WTC11 (cell line): ENCODE measurements around the gene GRIN2C. TPM values are rescaled to one million over a fixed set of nuclear protein-coding genes. Genes with fewer than 3 reads are reported as not detected.

Experiments
- ATAC-seq: fragments of 200-7000 bp; cut with Tn5 transposase; 2 replicates; pipeline ENCODE4 v1.10.0; 2021; ENCODE audit warnings: mild to moderate bottlenecking, moderate library complexity
- CTCF ChIA-PET: fragments of 300-600 bp; sonication (Branson Sonifier 250); formaldehyde crosslinking; loops from one replicate; lab custom pipeline; 2021; ENCODE audit warnings: antibody characterized with exemption; lab: Charles Lee
- POLR2A ChIA-PET: fragments of 350-600 bp; sonication (Branson Sonifier 250); formaldehyde crosslinking; loops from one replicate; lab custom pipeline; 2021; ENCODE audit warnings: antibody characterized with exemption; lab: Charles Lee
- DNase-seq: peaks from one replicate; pipeline ENCODE4 v3.0.0; 2021; ENCODE audit warnings: low spot score
- H3K27ac Mint-ChIP-seq: 2 replicates; pipeline ENCODE4 v1.8.0; 2021; ENCODE audit warnings: mixed read lengths
- H3K27me3 Mint-ChIP-seq: 2 replicates; pipeline ENCODE4 v1.8.0; 2021; ENCODE audit warnings: low read depth, mild to moderate bottlenecking, moderate library complexity, mixed read lengths
- H3K36me3 Mint-ChIP-seq: 2 replicates; pipeline ENCODE4 v1.8.0; 2021; ENCODE audit warnings: mixed read lengths
- H3K4me1 Mint-ChIP-seq: 2 replicates; pipeline ENCODE4 v1.8.0; 2022; ENCODE audit warnings: mixed read lengths
- H3K4me3 Mint-ChIP-seq: 2 replicates; pipeline ENCODE4 v1.8.0; 2021; ENCODE audit warnings: mild to moderate bottlenecking, moderate library complexity, mixed read lengths
- H3K9me3 Mint-ChIP-seq: 2 replicates; pipeline ENCODE4 v1.8.0; 2021; ENCODE audit warnings: mixed read lengths
- FOXJ3 ChIP-seq: sonication (generic); formaldehyde crosslinking; IDR thresholded peaks from 2 replicates; pipeline ENCODE4 v1.9.0; 2021; ENCODE audit warnings: missing genetic modification reagents, mild to moderate bottlenecking, borderline replicate concordance
- KAT7 ChIP-seq: sonication (generic); formaldehyde crosslinking; IDR thresholded peaks from 2 replicates; pipeline ENCODE4 v1.8.1; 2023; ENCODE audit warnings: missing genetic modification reagents, mild to moderate bottlenecking, borderline replicate concordance
- RORB ChIP-seq: fragments of 250-450 bp; sonication (Bioruptor Pico); IDR thresholded peaks from 2 replicates; pipeline ENCODE4 v1.9.0; 2021; ENCODE audit warnings: mild to moderate bottlenecking
- SP1 ChIP-seq: sonication (generic); formaldehyde crosslinking; conservative IDR thresholded peaks from 2 replicates; pipeline ENCODE4 v1.8.1; 2022; ENCODE audit warnings: missing genetic modification reagents
- TEAD1 ChIP-seq: sonication (generic); formaldehyde crosslinking; IDR thresholded peaks from 2 replicates; pipeline ENCODE4 v1.8.0; 2022; ENCODE audit warnings: mild to moderate bottlenecking, missing genetic modification reagents
- total RNA-seq: library from RNA; stranded (reverse); gene quantifications from 3 replicates; pipeline ENCODE4 v1.2.3, GENCODE V29; 2021
- TF ChIP-seq, protein P1 (sequence below): sonication (generic); formaldehyde crosslinking; IDR thresholded peaks from 2 replicates; pipeline ENCODE4 v1.8.0; 2023; ENCODE audit warnings: missing genetic modification reagents
- TF ChIP-seq, protein P2 (sequence below): sonication (generic); formaldehyde crosslinking; IDR thresholded peaks from 2 replicates; pipeline ENCODE4 v1.8.1; 2023; ENCODE audit warnings: mild to moderate bottlenecking, missing genetic modification reagents, moderate library complexity
- TF ChIP-seq, protein P3 (sequence below): sonication (generic); formaldehyde crosslinking; IDR thresholded peaks from 2 replicates; pipeline ENCODE4 v1.8.0; 2023; ENCODE audit warnings: missing genetic modification reagents, mild to moderate bottlenecking, borderline replicate concordance
- TF ChIP-seq, protein P4 (sequence below): sonication (generic); formaldehyde crosslinking; IDR thresholded peaks from 2 replicates; pipeline ENCODE4 v1.8.1; 2022; ENCODE audit warnings: missing genetic modification reagents, borderline replicate concordance
- TF ChIP-seq, protein P5 (sequence below): sonication (generic); formaldehyde crosslinking; IDR thresholded peaks from 2 replicates; pipeline ENCODE4 v1.8.1; 2022; ENCODE audit warnings: low read depth, mild to moderate bottlenecking, moderate library complexity, missing genetic modification reagents, borderline replicate concordance
- TF ChIP-seq, protein P6 (sequence below): sonication (generic); formaldehyde crosslinking; IDR thresholded peaks from 2 replicates; pipeline ENCODE4 v1.8.0; 2022; ENCODE audit warnings: mild to moderate bottlenecking, missing genetic modification reagents
- TF ChIP-seq, protein P7 (sequence below): sonication (generic); formaldehyde crosslinking; IDR thresholded peaks from 2 replicates; pipeline ENCODE4 v1.8.1; 2023; ENCODE audit warnings: mild to moderate bottlenecking, missing genetic modification reagents
- TF ChIP-seq, protein P8 (sequence below): fragments of 250-450 bp; sonication (Bioruptor Pico); IDR thresholded peaks from 2 replicates; pipeline ENCODE4 v1.9.0; 2021; ENCODE audit warnings: moderate library complexity, mild to moderate bottlenecking, inconsistent platforms, borderline replicate concordance

Gene GRIN2C
- total RNA-seq, 1 experiment from 2014 or later, result 0.31 TPM

DNA sequence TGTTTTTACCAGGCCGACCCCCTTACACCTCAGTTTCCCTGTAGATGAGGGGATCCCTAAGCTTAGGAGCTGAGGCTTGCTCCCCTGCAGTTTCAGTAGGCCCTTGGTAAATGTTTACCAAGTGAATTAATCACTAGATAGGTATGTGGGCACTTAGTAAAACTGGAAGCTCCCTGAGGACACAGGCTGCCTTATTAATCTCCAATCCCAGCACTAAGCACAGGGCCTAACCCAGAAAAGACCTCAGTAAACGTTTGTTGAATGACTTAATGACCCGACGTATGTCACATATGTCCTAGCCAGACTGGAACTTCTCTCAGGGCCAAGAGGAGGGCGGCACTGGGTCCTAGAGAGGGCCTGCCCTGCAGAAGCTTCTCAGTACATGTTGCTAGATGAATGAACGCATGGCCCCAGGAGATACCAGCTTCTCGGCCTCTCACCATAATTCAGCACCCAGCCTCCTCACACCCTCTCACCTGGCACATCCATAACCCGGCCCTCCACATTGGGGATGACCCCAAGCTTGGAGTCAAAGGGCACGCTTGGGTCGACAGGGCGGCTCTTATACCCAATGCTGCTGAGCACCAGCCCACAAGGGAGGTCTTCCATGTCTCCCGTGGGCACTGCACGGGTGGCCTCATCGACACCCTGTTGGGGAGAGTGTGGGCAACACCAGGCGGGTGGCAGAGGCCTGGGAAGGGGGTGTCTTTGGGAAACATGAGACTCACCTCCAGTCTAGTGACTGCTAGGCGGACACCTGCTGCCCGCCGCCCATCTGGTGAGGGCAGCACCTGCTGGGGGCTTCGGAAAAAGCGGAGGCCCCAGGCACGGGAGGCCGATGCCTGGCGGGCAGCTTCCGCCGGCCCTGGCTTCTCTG, 4.0 kb upstream of the GRIN2C start:
- POLR2A ChIA-PET, result interaction anchor here (2.2 kb wide), 1 partner anchor 10 kb away, joined by 8 read pairs; the partner anchor contains the start of gene FDXR
- Mint-ChIP-seq H3K4me1 (peaks cover 16% of the 10 kb centered on the region), H3K9me3 (no peaks in the 10 kb centered on the region), H3K36me3 (peaks cover 9% of the 10 kb centered on the region; the same call in 1 of the 2 replicates), H3K4me3 (no peak overlapping the region), H3K27ac (no peak overlapping the region)
- DNase-seq, result no peak
- CTCF ChIA-PET, result interaction anchor here (0.5 to 14.0 kb wide), 17 partner anchors 9 to 207 kb away, joined by 3 to 347 read pairs (median 15); partner anchors contain the start of genes FDXR and NAT9
- TF ChIP-seq, protein P1, sequence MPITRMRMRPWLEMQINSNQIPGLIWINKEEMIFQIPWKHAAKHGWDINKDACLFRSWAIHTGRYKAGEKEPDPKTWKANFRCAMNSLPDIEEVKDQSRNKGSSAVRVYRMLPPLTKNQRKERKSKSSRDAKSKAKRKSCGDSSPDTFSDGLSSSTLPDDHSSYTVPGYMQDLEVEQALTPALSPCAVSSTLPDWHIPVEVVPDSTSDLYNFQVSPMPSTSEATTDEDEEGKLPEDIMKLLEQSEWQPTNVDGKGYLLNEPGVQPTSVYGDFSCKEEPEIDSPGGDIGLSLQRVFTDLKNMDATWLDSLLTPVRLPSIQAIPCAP (CRISPR knock-in tag), result no peak
- TF ChIP-seq, protein P2, sequence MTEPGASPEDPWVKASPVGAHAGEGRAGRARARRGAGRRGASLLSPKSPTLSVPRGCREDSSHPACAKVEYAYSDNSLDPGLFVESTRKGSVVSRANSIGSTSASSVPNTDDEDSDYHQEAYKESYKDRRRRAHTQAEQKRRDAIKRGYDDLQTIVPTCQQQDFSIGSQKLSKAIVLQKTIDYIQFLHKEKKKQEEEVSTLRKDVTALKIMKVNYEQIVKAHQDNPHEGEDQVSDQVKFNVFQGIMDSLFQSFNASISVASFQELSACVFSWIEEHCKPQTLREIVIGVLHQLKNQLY, result no peak
- TF ChIP-seq SP1 (CRISPR knock-in tag) (no peak), TEAD1 (CRISPR knock-in tag) (no peak), FOXJ3 (CRISPR knock-in tag) (no peak), KAT7 (CRISPR knock-in tag) (no peak)
- TF ChIP-seq, protein P3, sequence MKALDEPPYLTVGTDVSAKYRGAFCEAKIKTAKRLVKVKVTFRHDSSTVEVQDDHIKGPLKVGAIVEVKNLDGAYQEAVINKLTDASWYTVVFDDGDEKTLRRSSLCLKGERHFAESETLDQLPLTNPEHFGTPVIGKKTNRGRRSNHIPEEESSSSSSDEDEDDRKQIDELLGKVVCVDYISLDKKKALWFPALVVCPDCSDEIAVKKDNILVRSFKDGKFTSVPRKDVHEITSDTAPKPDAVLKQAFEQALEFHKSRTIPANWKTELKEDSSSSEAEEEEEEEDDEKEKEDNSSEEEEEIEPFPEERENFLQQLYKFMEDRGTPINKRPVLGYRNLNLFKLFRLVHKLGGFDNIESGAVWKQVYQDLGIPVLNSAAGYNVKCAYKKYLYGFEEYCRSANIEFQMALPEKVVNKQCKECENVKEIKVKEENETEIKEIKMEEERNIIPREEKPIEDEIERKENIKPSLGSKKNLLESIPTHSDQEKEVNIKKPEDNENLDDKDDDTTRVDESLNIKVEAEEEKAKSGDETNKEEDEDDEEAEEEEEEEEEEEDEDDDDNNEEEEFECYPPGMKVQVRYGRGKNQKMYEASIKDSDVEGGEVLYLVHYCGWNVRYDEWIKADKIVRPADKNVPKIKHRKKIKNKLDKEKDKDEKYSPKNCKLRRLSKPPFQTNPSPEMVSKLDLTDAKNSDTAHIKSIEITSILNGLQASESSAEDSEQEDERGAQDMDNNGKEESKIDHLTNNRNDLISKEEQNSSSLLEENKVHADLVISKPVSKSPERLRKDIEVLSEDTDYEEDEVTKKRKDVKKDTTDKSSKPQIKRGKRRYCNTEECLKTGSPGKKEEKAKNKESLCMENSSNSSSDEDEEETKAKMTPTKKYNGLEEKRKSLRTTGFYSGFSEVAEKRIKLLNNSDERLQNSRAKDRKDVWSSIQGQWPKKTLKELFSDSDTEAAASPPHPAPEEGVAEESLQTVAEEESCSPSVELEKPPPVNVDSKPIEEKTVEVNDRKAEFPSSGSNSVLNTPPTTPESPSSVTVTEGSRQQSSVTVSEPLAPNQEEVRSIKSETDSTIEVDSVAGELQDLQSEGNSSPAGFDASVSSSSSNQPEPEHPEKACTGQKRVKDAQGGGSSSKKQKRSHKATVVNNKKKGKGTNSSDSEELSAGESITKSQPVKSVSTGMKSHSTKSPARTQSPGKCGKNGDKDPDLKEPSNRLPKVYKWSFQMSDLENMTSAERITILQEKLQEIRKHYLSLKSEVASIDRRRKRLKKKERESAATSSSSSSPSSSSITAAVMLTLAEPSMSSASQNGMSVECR (CRISPR knock-in tag), result no peak
- TF ChIP-seq, protein P4, sequence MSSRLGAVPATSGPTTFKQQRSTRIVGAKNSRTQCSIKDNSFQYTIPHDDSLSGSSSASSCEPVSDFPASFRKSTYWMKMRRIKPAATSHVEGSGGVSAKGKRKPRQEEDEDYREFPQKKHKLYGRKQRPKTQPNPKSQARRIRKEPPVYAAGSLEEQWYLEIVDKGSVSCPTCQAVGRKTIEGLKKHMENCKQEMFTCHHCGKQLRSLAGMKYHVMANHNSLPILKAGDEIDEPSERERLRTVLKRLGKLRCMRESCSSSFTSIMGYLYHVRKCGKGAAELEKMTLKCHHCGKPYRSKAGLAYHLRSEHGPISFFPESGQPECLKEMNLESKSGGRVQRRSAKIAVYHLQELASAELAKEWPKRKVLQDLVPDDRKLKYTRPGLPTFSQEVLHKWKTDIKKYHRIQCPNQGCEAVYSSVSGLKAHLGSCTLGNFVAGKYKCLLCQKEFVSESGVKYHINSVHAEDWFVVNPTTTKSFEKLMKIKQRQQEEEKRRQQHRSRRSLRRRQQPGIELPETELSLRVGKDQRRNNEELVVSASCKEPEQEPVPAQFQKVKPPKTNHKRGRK (CRISPR knock-in tag), result no peak
- TF ChIP-seq, all 79 proteins: peak for 0
- ATAC-seq, result no peak
- H3K27me3 Mint-ChIP-seq, result peaks cover 36% of the 10 kb centered on the region

DNA sequence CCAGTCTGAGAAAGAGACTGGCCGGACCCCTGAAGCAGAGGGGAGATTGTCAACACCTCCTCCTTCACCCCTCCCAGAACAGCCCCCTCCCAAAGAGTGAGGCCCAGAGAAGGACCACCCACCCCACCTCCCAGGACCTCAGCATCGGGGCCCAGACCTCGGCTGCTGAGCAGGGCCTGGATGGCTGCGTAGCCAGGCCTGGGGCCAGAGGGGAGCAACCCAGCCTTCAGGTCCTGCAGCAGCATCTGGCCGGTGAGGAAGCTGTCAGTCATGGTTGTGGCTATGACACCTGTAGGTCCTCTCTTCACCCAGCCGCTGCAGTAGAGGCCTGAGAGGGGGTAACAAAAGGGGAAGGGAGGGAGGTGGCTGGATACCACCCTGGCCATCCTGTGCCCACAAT, 3.2 kb upstream of the GRIN2C start:
- Mint-ChIP-seq H3K9me3 (no peaks in the 10 kb centered on the region), H3K4me1 (peaks cover 16% of the 10 kb centered on the region), H3K36me3 (peaks cover 9% of the 10 kb centered on the region; the same call in 1 of the 2 replicates), H3K27me3 (peaks cover 43% of the 10 kb centered on the region), H3K27ac (no peak overlapping the region), H3K4me3 (no peak overlapping the region)
- no peak for TF ChIP-seq RORB (CRISPR knock-in tag)
- TF ChIP-seq, protein P5, sequence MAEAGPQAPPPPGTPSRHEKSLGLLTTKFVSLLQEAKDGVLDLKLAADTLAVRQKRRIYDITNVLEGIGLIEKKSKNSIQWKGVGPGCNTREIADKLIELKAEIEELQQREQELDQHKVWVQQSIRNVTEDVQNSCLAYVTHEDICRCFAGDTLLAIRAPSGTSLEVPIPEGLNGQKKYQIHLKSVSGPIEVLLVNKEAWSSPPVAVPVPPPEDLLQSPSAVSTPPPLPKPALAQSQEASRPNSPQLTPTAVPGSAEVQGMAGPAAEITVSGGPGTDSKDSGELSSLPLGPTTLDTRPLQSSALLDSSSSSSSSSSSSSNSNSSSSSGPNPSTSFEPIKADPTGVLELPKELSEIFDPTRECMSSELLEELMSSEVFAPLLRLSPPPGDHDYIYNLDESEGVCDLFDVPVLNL, result no peak
- TF ChIP-seq, protein P6, sequence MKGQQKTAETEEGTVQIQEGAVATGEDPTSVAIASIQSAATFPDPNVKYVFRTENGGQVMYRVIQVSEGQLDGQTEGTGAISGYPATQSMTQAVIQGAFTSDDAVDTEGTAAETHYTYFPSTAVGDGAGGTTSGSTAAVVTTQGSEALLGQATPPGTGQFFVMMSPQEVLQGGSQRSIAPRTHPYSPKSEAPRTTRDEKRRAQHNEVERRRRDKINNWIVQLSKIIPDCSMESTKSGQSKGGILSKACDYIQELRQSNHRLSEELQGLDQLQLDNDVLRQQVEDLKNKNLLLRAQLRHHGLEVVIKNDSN, result no peak
- no peak for TF ChIP-seq FOXJ3 (CRISPR knock-in tag)
- TF ChIP-seq, protein P7, sequence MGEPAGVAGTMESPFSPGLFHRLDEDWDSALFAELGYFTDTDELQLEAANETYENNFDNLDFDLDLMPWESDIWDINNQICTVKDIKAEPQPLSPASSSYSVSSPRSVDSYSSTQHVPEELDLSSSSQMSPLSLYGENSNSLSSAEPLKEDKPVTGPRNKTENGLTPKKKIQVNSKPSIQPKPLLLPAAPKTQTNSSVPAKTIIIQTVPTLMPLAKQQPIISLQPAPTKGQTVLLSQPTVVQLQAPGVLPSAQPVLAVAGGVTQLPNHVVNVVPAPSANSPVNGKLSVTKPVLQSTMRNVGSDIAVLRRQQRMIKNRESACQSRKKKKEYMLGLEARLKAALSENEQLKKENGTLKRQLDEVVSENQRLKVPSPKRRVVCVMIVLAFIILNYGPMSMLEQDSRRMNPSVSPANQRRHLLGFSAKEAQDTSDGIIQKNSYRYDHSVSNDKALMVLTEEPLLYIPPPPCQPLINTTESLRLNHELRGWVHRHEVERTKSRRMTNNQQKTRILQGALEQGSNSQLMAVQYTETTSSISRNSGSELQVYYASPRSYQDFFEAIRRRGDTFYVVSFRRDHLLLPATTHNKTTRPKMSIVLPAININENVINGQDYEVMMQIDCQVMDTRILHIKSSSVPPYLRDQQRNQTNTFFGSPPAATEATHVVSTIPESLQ (CRISPR knock-in tag), result no peak
- TF ChIP-seq, protein P3 (CRISPR knock-in tag), result no peak
- TF ChIP-seq, protein P8, sequence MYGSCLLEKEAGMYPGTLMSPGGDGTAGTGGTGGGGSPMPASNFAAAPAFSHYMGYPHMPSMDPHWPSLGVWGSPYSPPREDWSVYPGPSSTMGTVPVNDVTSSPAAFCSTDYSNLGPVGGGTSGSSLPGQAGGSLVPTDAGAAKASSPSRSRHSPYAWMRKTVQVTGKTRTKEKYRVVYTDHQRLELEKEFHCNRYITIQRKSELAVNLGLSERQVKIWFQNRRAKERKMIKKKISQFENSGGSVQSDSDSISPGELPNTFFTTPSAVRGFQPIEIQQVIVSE (CRISPR knock-in tag), result no peak
- ChIA-PET POLR2A (interaction anchor here (0.9 to 2.2 kb wide), 5 partner anchors 10 to 98 kb away, joined by 3 to 8 read pairs (median 6); partner anchors contain the start of gene FDXR), CTCF (interaction anchor here (0.6 to 14.0 kb wide), 56 partner anchors 8 to 617 kb away, joined by 3 to 347 read pairs (median 6); partner anchors contain the start of genes FADS6, FDXR, GGA3 and HID1)
- DNase-seq, result no peak
- ATAC-seq, result no peak
